CD4-positive, alpha-beta T cell treated with Interleukin-10 for 1 hour (primary cell): ENCODE measurements around the gene HMGN1.
A peak's percentile ranks its signal among the peaks of the same experiment; 100 is the strongest.
"Not testable (repeated sequence)": the region's sequence is repeated elsewhere in the genome, so short reads cannot be mapped to it uniquely, and the experiment has no call there.

Source experiments
- DNase-seq: peaks from one replicate; pipeline ENCODE4 v3.0.0-alpha.2; 2020

HMGN1 gene, protein sequence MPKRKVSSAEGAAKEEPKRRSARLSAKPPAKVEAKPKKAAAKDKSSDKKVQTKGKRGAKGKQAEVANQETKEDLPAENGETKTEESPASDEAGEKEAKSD

DNA sequence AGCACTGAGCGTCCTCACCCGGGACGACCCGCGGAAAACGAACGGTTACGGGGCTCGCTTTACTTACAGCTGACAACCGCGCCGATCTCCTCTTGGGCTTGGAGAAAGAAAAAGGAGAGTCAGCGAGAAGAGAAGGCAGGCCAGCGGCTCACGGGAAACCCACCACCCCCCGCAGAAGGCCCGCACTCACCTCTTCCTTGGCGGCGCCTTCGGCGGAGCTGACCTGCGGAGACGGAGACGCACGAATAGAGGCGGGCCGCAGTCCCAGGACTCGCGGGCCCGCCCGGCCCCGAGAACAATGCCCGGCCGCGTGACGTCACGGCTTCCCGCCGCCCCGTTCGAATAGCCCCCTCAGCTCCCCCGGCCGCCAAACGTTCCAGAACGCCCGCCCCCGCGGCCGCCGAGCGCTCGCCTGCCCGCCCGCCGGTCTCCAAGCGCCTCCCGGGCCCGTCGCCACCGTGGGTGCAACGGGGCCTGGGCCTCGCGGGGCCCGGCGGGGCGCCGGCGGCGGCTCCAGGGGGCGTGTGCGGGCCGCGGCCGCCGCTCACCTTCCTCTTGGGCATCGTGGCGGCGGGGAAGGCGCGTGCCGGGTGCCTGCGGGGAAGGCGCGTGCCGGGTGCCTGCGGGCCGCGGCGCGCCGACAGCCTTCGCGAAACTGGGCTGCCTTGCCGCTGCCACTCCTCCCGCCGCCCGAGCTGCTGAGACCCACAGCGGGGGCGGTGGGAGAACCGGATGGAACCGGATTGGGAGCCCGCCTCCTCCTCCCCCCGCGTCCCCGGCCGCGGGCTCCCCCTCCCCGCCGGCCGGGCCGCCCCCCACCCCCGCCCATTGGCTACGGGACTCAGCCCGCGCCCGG lies at the start of gene HMGN1:
TSS of gene HMGN1 (minus strand) at position 734 of the 856 bp plus-strand sequence. CDS start at position 563, 171 bp downstream.
- peak; percentile 89 for DNase-seq

DNA sequence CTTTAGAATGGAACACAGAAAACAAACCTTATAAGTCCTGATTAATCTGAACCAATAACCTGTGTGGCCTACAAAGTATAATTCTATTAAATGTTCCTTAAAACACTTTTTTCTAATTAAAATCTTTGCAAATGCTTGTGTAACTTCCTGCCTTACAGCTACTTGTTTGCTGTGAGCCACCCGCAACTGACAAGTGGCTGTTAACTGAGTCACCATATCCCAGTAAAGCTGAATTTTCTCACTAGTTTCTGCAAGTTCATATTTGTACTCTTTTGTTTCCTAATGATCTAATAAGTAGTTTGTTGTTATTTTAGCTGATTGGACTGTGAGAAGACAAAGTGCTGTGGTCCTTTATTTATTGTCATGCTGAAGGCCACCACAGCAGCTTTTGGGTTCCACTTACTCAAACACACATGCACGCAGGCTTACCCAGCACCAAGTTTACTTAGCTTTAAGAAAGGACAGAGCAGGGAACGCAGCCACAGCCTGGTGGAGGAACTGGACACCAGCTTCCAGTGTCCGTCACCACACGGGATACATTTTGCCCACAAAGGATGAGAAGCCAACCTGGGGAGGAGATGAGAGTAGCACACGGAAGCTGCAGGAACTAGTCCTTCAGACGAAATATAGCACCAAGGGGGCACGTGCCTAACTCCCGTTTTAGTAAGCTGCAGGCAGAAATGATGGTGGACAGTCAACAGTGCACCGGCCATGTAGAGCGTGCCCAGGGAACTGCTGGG lies 48.9 kb upstream of the HMGN1 start:
- DNase-seq, result no peak

DNA sequence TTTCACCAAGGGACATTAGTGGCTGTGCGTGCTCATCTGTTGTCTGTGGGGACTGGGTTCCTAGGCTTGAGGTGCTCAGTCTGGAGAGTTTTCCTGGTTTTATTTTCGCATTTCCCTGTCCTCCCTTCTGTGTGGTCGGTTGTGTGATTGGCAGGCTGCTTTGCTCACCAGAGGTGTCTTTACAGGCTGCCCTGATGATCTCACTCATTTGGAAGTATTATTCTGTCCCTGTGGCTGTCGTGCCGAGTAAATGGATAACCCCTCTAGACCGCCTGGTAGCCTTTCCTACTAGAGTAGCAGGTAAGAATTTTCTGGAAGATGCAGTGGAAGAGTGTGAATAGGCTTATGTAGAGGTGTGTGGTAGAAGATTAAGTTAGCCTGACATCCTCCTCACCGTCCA lies 44.1 kb upstream of the HMGN1 start:
- DNase-seq, result no peak

DNA sequence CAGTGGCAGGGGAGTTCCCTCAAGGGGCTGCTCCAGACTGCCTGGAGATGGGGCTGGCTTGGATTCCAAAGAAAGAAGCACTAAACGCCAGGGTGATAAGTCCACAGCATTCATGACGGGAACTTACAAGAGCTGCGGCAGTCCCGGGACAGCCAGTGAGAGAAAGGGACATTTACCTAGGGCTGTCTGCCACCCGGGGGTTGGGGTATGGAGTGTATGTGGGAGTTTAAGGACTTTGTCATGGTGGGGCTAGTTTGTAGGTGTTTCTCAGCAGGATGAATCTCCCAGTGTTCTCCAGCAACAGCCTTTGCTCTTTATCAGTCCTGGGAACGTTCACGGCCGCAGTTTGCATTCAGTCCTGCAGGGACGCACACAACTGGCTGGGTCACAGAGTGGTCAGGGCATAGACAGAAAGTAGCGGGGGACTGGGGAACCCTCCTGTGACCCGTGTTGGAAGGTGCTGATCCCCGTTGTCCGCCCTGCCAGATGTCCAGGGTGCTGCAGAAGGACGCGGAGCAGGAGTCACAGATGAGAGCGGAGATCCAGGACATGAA lies 41.4 kb upstream of the HMGN1 start:
- no peak for DNase-seq

DNA sequence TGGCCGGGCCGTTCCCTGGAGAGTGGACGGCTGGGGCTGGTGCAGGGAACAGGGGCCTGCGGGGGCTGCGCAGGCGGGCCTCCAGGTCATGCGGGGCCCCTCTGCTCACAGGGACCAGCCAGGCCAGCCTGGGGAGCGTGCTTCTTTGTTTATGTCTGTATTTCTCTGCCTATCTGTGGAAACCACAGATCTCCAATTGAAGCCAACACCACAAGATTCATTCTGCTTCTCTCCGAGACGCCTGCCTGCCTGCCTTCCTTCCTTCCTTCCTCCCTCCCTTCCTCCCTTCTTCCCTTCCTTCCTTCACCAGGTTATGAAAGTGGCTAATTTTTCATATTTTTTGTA lies 39.9 kb upstream of the HMGN1 start:
- no peak for DNase-seq

DNA sequence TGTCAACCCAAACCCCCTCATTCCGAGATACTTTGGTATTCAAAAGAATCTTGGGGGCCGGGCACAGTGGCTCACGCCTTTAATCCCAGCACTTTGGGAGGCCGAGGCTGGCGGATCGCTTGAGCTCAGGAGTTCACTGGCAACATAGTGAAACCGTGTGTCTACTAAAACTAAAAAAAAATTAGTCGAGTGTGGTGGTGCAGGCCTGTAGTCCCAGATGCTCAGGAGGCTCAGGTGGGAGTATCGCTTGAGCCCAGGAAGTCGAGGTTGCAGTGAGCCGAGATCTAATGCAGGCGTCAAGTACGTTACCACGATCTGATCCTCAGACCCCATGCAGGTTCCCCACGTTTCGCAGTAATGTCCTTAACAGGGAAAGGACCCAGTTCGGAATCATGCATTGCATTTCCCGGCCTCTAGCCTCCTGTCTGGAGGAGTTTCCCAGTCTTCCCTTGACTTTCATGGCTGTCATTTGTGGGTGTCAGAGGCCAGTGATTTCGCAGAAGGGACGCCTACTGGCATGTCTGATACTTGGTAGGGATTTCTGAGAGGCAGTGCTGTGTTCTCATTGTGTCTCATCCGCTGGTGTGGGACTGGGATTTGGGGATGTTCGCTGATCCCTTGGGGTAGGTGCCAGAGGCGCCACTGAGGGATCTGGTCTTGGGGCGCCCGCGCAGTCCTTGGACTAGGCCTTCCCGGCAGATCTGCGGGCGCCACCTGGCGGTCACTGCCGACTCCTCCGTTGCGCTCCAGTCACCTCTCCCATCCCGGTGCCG lies 39.3 kb upstream of the HMGN1 start:
- DNase-seq, result peak; percentile 87

DNA sequence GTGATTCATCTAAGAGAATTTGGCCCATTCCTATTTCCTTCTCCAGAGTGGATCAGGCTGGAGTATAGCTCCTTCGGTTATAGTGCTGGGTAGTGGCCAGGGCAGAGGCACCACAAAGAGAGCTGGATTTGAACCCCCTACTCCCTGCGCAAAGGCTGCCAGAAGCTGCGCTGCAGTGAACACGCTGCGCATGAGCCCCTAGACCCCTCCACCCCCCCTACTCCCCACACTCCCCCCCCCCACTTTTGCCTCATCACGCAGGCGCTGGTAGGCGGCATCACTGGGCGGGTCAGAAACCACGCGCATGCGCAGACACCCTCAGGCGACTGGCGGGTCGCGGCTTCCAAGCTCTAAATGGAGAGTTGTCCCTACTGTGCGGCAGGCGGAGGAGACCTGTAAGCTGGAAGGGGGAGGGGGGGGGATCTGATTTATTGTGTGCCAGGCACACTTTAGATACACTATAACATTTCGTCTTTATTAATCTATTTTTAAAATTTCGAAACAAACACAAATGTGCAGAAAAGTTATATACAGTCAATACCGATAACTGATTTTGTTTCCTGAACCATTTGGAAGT lies 38.7 kb upstream of the HMGN1 start:
- DNase-seq, result peak; percentile 94

DNA sequence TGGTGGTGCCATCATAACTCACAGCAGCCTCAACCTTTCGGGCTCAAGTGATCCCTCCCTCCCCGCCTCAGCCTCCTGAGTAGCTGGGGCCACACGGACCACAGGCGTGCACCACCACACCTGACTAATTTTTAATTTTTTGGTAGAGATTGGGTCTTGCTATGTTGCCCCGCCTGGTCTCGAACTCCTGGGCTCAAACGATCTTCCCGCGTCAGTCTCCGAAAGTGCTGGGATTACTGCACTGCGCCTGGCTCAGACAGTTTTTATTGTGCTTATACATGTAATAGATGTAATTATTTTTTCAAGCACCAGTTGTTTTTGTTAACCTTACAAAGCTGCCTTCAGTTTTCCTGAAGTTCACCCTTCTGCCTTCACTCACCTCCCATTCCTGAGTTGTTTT lies 38.0 kb upstream of the HMGN1 start:
- no peak for DNase-seq

DNA sequence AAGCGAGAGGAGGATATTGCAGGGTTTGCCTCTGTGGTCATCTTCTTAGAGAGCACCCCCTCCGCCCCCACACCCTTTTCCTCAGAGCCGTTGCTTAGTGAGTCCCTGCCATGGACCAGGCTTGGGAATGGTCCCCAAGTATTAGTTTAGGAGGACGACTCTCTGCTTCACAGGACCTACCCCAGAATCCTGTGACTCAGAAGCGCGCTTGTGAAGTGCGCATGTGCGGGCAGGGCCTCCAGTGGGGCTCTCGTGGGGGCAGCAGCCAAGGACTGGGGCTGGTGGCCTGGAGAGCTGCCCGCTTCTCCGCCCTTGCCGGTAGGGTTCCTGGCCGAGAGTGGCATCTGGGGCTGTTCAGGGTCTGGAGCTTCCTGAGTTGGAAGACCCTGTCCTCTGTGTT lies 37.3 kb upstream of the HMGN1 start:
- peak; percentile 13 for DNase-seq

DNA sequence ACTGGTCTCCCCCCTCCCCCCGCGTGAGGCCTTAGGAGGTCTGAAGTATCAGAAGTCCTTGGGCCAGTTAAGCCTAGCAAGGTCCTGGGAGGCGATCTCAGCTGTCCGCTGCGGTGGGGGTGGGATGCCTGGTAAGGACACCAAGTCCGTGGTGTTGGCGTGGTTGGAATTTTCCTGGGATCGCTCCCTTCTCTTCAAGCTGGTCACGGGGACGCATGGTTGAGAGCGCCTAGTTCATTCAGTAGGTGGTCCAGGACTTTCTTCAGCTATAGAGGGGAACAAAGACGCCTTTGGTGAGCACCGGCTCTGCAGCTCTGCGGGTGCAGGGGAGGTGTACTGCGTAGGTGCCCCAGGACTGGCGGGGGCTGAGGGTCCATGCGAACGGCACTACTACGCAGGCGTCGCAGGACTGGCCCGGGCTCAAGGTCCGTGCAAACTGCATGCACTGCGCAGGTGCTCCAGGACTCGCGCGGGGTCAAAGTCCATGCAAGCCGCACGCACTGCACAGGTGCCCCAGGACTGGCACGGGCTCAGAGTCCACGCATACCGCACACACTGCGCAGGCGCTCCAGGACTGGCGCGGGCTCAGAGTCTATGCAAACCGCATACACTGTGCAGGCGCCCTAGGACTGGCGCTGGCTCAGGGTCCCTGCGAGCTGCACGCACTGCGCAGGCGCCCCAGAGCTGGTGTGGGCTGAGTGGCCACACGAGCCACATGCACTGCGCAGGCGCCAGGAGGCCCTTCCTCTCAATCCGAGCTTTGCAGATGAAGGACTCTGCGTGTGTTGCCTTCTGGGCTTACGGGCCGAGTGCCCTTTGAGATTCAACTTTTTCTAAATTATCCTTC lies 36.6 kb upstream of the HMGN1 start:
- peak; percentile 62 for DNase-seq

DNA sequence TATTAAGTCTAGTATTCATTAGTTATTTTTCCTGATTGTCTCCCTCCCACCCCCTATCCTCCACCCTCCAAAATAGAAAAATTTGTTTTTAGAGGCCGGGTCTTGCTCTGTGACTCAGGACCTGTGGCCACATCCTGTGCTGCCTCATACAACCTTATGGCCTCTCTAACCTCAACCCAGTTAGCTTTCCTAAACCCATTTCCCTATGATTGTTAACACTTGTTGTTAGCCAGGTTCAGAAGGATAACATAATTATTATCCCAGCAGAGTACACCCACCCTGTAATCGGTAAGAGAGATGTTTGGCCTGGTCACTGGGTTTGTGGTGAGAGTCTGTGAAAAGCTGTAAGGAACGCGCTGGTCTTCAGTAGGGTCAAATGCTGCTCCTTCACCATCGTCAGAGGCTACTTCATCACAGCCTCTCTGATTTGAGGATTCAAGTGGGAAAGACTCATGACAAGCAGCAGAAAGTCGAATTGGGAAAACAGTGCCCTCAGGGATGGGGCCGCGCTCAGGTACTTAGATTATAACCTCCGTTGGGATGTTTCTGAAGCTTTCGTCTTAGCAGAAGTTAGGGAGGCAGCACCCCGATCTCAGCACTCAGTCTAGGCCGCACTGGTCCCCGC lies 35.9 kb upstream of the HMGN1 start:
- DNase-seq, result no peak

DNA sequence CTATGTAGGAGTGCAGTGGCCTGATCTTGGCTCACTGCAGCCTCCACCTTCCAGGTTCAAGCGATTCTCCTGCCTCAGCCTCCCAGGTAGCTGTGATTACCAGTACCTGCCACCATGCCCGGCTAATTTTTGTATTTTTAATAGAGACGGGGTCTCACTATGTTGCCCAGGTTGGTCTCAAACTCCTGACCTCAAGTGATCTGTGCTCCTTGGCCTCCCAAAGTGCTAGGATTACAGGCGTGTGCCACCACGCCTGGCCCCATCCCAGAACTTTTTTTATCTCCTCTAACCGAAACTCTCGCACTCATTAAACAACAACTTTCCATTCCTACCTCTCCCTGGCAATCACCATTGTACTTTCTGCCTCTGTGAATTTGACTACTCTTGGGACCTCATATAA lies 33.2 kb upstream of the HMGN1 start:
- not testable (repeated sequence) for DNase-seq

DNA sequence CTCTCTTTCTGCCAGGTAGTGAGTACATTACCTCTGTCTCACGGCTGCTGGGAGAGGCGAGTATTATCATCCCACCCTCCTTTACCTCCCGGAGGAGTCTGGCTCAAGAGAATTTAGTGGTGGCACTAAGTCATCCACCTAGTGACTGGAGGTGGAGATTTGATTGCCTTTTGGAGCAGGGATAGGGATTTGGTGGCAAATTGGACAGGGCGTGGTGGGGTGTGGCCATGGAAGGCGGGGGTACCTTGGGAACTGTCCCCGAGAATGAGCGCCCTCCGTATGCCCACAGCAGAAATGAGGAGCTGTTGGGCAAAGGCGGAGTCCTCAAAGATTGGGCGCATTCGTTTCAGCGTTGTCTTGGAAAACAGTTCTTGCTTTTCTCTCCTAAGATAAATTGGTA lies 32.1 kb upstream of the HMGN1 start:
- DNase-seq, result no peak

DNA sequence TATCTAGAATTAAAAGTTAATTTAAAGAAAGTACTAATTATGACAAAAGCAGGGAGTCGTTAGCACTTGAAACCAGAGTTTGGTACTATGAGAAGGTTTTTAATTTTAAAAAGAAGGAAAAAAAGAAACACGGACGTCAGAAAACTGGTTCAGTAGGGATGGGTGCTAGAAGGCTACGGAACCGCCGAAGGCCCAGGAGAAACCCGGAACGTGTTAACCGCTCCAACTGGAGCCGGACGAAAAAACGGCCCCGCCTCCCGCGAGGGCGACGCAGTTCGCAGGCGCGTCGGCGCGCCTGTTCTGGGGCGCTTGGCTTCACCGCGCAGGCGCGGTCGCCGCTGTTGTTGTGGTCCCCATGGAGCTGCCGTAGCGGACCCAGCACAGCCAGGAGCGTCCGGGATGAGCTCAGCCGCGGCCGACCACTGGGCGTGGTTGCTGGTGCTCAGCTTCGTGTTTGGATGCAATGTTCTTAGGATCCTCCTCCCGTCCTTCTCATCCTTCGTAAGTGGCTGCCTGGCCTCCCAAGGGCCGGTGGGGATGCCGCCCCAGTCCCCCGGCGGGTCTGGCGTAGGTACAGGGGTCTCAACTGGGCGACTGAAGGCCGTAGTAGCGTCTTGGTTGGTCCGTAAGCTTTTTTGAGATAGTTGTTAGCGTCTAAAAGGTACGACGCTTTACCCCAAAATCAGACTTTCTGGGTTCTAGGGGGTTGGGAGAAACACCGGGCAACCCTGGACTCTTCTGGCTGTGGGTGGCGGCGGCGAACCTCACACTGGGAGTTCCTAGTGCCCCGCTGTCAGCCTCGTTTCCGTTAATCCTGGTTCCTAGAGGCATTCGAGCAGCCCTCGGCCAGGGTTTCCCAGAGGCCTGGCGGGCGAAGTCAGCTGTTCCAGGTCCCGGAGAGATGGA lies 31.4 kb upstream of the HMGN1 start:
- peak; percentile 92 for DNase-seq

DNA sequence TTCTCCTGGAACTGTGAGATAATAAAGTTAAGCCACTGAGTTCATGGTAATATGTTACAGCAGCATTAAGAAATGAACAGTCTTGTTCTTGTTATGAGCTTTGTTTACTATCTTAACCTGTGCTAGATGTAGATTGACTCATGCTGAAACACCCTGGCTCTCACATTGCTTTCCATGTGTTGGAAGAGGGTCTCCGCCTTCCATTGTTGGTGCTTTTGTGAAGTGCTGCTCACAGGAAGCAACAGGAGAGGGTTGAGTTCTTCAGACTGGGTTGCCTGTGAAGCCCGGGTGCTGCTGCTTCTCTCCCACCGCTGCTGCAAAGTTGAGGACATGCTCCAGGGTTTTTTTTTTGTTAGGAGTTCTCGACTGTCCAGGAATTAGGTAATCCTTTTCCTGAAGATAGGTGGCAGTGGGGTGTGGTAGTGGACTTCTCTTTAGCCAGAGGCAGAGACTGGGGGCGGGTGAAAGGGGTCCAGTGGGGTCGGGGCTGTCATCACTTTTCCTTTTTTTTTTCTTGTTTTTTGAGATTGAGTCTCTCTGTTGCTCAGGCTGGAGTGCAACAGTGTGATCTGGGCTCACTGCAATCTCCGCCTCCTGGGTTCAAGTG lies 28.7 kb upstream of the HMGN1 start:
- no peak for DNase-seq

DNA sequence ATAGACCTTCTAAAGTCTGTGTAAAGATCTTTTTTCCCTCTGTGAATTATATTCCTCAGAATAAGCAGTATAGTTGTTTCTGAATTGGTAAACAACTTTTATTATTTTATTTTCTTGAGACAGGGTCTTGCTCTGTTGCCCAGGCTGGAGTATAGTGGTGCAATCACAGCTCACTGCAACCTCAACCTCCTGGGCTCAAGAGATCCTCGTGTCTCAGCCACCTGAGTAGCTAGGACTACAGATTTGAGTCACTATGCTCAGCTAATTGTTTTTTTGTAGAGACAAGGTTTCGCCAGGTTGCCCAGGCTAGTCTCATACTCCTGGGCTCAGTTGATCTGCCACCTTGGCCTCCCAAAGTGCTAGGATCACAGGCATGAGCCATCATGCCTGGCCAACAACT lies 26.6 kb upstream of the HMGN1 start:
- no peak for DNase-seq

DNA sequence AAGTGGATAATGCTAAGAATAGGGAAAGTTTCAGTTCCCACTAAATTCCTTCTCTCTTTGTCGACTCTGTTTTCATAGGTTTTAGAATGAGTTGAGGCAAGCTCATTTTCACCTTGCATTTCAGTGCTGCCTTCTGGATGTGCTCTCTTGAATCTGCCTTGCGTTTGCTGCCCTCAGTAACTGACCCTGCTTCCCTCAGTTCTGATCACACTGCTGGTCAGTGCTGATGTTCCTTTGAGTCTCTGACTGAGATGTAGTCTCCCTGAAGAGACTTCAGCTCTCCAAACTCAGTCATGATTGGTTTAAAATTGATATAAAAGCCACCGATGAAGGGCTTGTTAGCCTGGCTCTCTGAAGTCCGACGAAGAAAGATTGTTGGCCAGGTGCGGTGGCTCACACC lies 25.2 kb upstream of the HMGN1 start:
- no peak for DNase-seq

DNA sequence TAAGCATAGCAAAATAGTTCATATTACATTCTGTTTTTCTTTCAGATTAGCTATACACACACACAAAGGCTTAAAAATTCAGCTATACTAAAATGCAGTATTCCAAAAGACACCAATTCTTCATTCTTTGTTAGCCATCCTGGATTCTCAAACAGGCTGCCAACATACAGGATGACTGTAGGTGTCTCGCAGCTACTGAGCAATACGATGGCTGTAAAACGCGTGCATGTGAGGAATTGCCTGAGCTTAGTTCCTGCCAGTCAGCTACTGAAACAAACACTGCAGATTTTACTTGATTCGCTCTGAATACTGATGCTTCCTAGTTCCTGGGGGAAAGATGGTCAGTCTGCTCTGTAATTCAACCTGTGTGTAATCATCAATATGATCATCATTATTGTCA lies 24.7 kb upstream of the HMGN1 start:
- peak; percentile 29 for DNase-seq

DNA sequence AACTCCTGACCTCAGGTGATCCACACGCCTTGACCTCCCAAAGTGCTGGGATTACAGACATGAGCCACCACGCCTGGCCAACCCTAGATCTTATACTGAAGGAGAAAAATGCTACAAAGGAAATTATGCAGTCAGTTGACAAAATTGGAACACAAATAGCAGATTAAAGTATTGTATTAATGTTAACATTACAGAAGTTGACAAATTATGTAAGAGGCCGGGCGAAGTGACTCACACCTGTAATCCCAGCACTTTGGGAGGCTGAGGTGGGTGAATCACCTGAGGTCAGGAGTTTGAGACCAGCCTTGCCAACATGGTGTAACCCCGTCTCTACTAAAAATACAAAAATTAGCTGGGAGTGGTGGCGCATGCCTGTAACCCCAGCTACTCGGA lies 21.0 kb upstream of the HMGN1 start:
- not testable (repeated sequence) for DNase-seq

DNA sequence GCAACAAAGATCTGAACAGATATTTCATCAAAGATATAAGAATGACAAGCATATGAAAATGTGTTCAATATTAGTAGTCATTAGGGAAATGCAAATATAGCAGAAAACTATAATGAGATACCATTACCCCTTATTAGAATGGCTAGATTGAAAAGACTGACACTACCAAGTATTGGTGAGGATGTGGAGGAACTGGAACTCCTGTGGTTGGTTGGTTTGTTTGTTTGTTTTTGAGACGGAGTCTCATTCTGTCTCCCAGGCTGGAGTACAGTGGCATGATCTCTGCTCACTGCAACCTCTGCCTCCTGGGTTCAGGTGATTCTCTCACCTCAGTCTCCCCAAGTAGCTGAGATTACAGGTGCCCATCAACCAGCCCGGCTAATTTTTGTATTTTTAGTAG lies 18.9 kb upstream of the HMGN1 start:
- no peak for DNase-seq
